Hepatocyte (in vitro differentiated cells): ENCODE measurements around the gene GRM3. TPM values are rescaled to one million over a fixed set of nuclear protein-coding genes. Genes with fewer than 3 reads are reported as not detected.

Source experiments
- DNase-seq: peaks from one replicate; pipeline ENCODE4 v3.0.0-alpha.2; 2016; ENCODE audit warnings: low spot score
- H2AFZ ChIP-seq: fragments of 200-600 bp; sonication (generic); 2 replicates; pipeline ENCODE4 v1.6.0; 2016; ENCODE audit warnings: antibody characterized with exemption, mild to moderate bottlenecking
- H3K27ac ChIP-seq: fragments of 200-600 bp; sonication (generic); 2 replicates; pipeline ENCODE4 v1.5.1; 2016; ENCODE audit warnings: mild to moderate bottlenecking
- H3K27me3 ChIP-seq: fragments of 200-600 bp; sonication (generic); 2 replicates; pipeline ENCODE4 v1.6.1; 2016
- H3K36me3 ChIP-seq: fragments of 200-600 bp; sonication (generic); replicated peaks from 2 replicates; pipeline ENCODE4 v1.5.1; 2016; ENCODE audit warnings: low read depth; ENCODE audit not compliant: insufficient read depth
- H3K4me1 ChIP-seq: fragments of 200-600 bp; sonication (generic); 2 replicates; pipeline ENCODE4 v1.5.1; 2016; ENCODE audit warnings: mild to moderate bottlenecking, moderate library complexity; ENCODE audit not compliant: insufficient read depth
- H3K4me2 ChIP-seq: fragments of 200-600 bp; sonication (generic); 2 replicates; pipeline ENCODE4 v1.6.0; 2016
- H3K4me3 ChIP-seq: fragments of 200-600 bp; sonication (generic); 2 replicates; pipeline ENCODE4 v1.5.1; 2016; ENCODE audit warnings: mild to moderate bottlenecking
- H3K79me2 ChIP-seq: fragments of 200-600 bp; sonication (generic); 2 replicates; pipeline ENCODE4 v1.6.0; 2017; ENCODE audit warnings: mild to moderate bottlenecking
- H3K9me2 ChIP-seq: fragments of 200-600 bp; sonication (generic); replicated peaks from 2 replicates; pipeline ENCODE4 v1.6.0; 2017; ENCODE audit warnings: mild to moderate bottlenecking; ENCODE audit not compliant: insufficient read depth
- H3K9me3 ChIP-seq: fragments of 200-600 bp; sonication (generic); 2 replicates; pipeline ENCODE4 v1.5.1; 2016; ENCODE audit warnings: low read depth, mild to moderate bottlenecking
- H4K20me1 ChIP-seq: fragments of 200-600 bp; sonication (generic); 2 replicates; pipeline ENCODE4 v1.6.0; 2016; ENCODE audit warnings: mild to moderate bottlenecking; ENCODE audit not compliant: insufficient read depth, poor library complexity, severe bottlenecking
- EZH2 ChIP-seq: fragments of 200-600 bp; sonication (generic); IDR thresholded peaks from 2 replicates; pipeline ENCODE4 v1.6.1; 2016; ENCODE audit warnings: antibody characterized with exemption, mild to moderate bottlenecking, borderline replicate concordance
- EZH2phosphoT487 ChIP-seq: fragments of 200-600 bp; sonication (generic); IDR thresholded peaks from one replicate; pipeline ENCODE4 v1.6.1; 2018; ENCODE audit warnings: antibody characterized with exemption, mild to moderate bottlenecking, low read depth, moderate library complexity; ENCODE audit not compliant: unreplicated experiment, severe bottlenecking
- WGBS: methylation state at CpG from one replicate; pipeline ENCODE4 v1.1.6; 2016; ENCODE audit warnings: low lambda C conversion rate; ENCODE audit errors: missing lambda C conversion rate; 5-methylcytosine and 5-hydroxymethylcytosine counted together
- polyA plus RNA-seq: library from polyadenylated mRNA; unstranded; fragments of >200 nt; fragmentation: Nextera tagmentation; extraction: Ambion mirVana; gene quantifications from 2 replicates; pipeline ENCODE4 v1.2.1, GENCODE V29; 2016
- total RNA-seq: library from RNA; depleted of rRNA; stranded (reverse); fragments of >200 nt; gene quantifications from 2 replicates; pipeline ENCODE4 v1.2.3, GENCODE V29; 2014
- TF ChIP-seq, protein P1 (sequence below): fragments of 200-600 bp; sonication (generic); IDR thresholded peaks from 2 replicates; pipeline ENCODE4 v1.5.1; 2016; ENCODE audit warnings: antibody characterized with exemption, mild to moderate bottlenecking; ENCODE audit not compliant: poor library complexity

Gene GRM3
- total and polyA plus RNA-seq, 2 experiments from 2014 or later, result 0.03 to 0.07 TPM

- no peaks in the 10 kb centered on the region for H3K9me2 ChIP-seq
- H3K36me3 ChIP-seq, result no peaks in the 10 kb centered on the region
- no peaks in the 10 kb centered on the region for H3K4me1 ChIP-seq
- no peak overlapping the region for H3K4me2 ChIP-seq
- TF ChIP-seq EZH2phosphoT487 (no peak), EZH2 (no peak)
- TF ChIP-seq, protein P1, sequence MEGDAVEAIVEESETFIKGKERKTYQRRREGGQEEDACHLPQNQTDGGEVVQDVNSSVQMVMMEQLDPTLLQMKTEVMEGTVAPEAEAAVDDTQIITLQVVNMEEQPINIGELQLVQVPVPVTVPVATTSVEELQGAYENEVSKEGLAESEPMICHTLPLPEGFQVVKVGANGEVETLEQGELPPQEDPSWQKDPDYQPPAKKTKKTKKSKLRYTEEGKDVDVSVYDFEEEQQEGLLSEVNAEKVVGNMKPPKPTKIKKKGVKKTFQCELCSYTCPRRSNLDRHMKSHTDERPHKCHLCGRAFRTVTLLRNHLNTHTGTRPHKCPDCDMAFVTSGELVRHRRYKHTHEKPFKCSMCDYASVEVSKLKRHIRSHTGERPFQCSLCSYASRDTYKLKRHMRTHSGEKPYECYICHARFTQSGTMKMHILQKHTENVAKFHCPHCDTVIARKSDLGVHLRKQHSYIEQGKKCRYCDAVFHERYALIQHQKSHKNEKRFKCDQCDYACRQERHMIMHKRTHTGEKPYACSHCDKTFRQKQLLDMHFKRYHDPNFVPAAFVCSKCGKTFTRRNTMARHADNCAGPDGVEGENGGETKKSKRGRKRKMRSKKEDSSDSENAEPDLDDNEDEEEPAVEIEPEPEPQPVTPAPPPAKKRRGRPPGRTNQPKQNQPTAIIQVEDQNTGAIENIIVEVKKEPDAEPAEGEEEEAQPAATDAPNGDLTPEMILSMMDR, result no peak
- H3K9me3 ChIP-seq, result no peaks in the 10 kb centered on the region
- no peaks in the 10 kb centered on the region for H3K79me2 ChIP-seq
- no peaks in the 10 kb centered on the region for H3K27me3 ChIP-seq
- DNase-seq, result no peak
- no peaks in the 10 kb centered on the region for H4K20me1 ChIP-seq
- H2AFZ ChIP-seq, result no peak overlapping the region
- no peak overlapping the region for H3K27ac ChIP-seq
- H3K4me3 ChIP-seq, result no peak overlapping the region
- 49% methylated on average over 7 of the region's 7 CpGs for WGBS
Observed at GRCh38 chr7:86748843-86749719, 105.4 kb downstream of the GRM3 start.

DNA sequence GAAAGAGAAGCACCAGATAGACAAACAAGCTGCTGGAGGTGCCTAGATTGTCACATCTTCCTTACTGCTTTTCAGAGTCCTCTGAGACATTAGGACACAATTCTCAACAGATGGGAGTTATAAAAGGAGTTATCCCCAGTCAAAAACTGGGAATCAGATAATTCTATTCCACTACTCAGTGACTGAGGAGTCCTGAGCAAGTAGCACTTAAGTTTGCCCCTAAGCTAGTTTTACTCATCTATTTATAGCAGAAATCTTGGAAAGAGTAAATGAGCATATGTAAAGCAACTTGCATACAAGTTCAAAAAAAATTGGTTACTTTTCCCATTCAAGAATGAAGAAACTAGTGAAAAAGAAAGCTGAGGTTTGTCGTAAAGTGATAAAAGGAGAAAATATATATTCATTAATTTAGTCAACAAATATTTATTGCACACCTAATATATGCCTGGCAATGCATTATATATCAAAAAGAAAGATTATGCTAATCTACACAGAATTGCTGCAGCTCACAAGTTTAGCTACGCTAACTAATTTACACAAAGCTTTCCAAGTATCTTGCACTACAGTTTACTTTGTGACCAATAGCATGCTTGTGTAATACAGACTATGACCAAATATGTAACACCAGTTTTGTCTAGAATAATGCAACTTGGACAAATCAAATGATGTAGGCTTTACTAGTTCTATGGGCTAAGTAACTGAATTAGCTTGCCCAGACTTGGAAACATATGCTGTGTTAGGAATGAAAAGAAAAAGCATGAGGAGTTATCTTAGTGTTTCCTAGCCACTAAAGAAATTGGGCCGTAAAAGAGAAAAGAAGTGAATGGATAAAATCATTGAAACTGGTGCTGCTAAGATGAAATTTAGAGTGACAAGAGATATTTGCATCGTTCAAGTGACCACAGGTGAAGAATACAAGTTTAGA is 106.3 kb downstream of the GRM3 start:
- no peaks in the 10 kb centered on the region for H3K36me3 ChIP-seq
- no peaks in the 10 kb centered on the region for H3K4me1 ChIP-seq
- WGBS, result 84% methylated on average over 4 of the region's 4 CpGs
- no peak for DNase-seq
- no peak overlapping the region for H3K4me3 ChIP-seq
- TF ChIP-seq, protein P1, result no peak
- TF ChIP-seq EZH2phosphoT487, result no peak
- no peak for TF ChIP-seq EZH2
- H2AFZ ChIP-seq, result no peak overlapping the region
- H4K20me1 ChIP-seq, result no peaks in the 10 kb centered on the region
- no peaks in the 10 kb centered on the region for H3K27me3 ChIP-seq
- H3K9me2 ChIP-seq, result no peaks in the 10 kb centered on the region
- H3K79me2 ChIP-seq, result no peaks in the 10 kb centered on the region
- no peak overlapping the region for H3K4me2 ChIP-seq
- H3K27ac ChIP-seq, result no peak overlapping the region
- H3K9me3 ChIP-seq, result no peaks in the 10 kb centered on the region

DNA sequence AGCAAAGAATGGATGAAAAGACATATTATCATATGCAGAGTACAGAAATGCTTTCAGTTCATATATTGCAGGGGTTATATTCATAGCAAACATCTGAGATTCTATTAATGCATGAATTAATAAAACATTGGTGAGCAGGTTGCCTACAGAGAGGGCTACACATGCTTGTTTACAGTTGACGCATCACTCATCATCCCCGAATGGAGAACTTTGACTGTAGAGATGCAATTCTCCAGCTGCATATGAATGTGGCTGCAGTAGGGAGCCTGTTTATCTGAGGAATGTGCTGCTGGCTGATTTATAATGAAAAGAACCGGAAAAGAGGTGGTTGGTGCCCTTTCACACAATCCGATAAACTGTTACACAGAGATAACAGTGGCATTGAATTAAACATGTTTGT is 116.5 kb downstream of the GRM3 start:
- Histone ChIP-seq H3K9me2 (no peaks in the 10 kb centered on the region), H3K4me2 (no peak overlapping the region), H3K4me1 (no peaks in the 10 kb centered on the region), H4K20me1 (no peaks in the 10 kb centered on the region), H3K9me3 (no peaks in the 10 kb centered on the region), H3K27me3 (peaks cover 5% of the 10 kb centered on the region), H2AFZ (no peak overlapping the region), H3K4me3 (no peak overlapping the region), H3K79me2 (no peaks in the 10 kb centered on the region), H3K27ac (no peak overlapping the region), H3K36me3 (no peaks in the 10 kb centered on the region)
- 20% methylated on average over 4 of the region's 4 CpGs for WGBS
- TF ChIP-seq, protein P1, result no peak
- no peak for TF ChIP-seq EZH2
- TF ChIP-seq EZH2phosphoT487, result no peak
- DNase-seq, result no peak
